Cardiac septum (tissue), 1 donor: ENCODE results near the gene AP3D1. TPM values are rescaled to one million over a fixed set of nuclear protein-coding genes. Genes with fewer than 3 reads are reported as not detected.

Source experiments
- DNase-seq: peaks from one replicate; pipeline ENCODE4 v3.0.0-alpha.2; 2020; ENCODE audit warnings: low spot score
- intact Hi-C: fragments of 100-400 bp; cut with DNase I; formaldehyde crosslinking; loops from one replicate; pipeline ENCODE4 v1.14.0; 2022
- total RNA-seq: library from RNA; stranded (reverse); fragmentation: NEBNext Ultra II Directional; extraction: Animal tissue kit (Norgen Biotek cat#: 25700); gene quantifications from one replicate; pipeline ENCODE4 v1.2.1, GENCODE V29; 2021
- donor health status: DM: no; HTN: no; CAD: no.

The AP3D1 gene
- total RNA-seq, 1 donor from 2014 or later: 89.0 TPM

GRCh38 chr19:2118438-2118837 is 32.9 kb downstream of the AP3D1 start:
- no peak for DNase-seq
- intact Hi-C loops: no loop called here

- intact Hi-C loops: no loop called here
- no peak for DNase-seq
These were observed 34.0 kb downstream of the AP3D1 start for GRCh38 chr19:2117215-2117960.

GRCh38 chr19:2116507-2116906 is 34.9 kb downstream of the AP3D1 start:
- DNase-seq: no peak
- intact Hi-C loops: no loop called here

GRCh38 chr19:2115911-2116426 is 35.4 kb downstream of the AP3D1 start:
- DNase-seq: no peak
- intact Hi-C loops: no loop called here

- intact Hi-C loops: no loop called here
- no peak for DNase-seq
These were observed 36.0 kb downstream of the AP3D1 start for GRCh38 chr19:2115324-2115723.

GRCh38 chr19:2114821-2115220 is 36.5 kb downstream of the AP3D1 start:
- intact Hi-C loops: no loop called here

GRCh38 chr19:2114218-2114617 is 37.1 kb downstream of the AP3D1 start:
- no peak for DNase-seq

More at GRCh38 chr19:2114821-2115220, 36.5 kb downstream of the AP3D1 start:
- DNase-seq: no peak

GRCh38 chr19:2113439-2114211 is 37.7 kb downstream of the AP3D1 start:
- DNase-seq: no peak
- intact Hi-C loops: no loop called here

More at GRCh38 chr19:2114218-2114617, 37.1 kb downstream of the AP3D1 start:
- intact Hi-C loops: no loop called here

GRCh38 chr19:2112516-2113320 is 38.6 kb downstream of the AP3D1 start:
- intact Hi-C loops: no loop called here
- no peak for DNase-seq

- intact Hi-C loops: no loop called here
These were observed 39.5 kb downstream of the AP3D1 start for GRCh38 chr19:2111886-2112285.

GRCh38 chr19:2111425-2111824 is 39.9 kb downstream of the AP3D1 start:
- intact Hi-C loops: no loop called here
- DNase-seq: no peak

More at GRCh38 chr19:2111886-2112285, 39.5 kb downstream of the AP3D1 start:
- no peak for DNase-seq

- DNase-seq: no peak
- intact Hi-C loops: no loop called here
These were observed 40.5 kb downstream of the AP3D1 start for GRCh38 chr19:2110822-2111221.

- DNase-seq: no peak
- intact Hi-C loops: no loop called here
These were observed 42.1 kb downstream of the AP3D1 start for GRCh38 chr19:2109046-2109864.

- intact Hi-C loops: no loop called here
- no peak for DNase-seq
These were observed 42.9 kb downstream of the AP3D1 start for GRCh38 chr19:2108251-2109016.

GRCh38 chr19:2103045-2103707 is 48.2 kb downstream of the AP3D1 start:
- intact Hi-C loops: no loop called here
- DNase-seq: no peak

GRCh38 chr19:2101417-2102335 is 49.7 kb downstream of the AP3D1 start:
- DNase-seq: no peak
- intact Hi-C loops: no loop called here

GRCh38 chr19:2100719-2101061 is 50.7 kb downstream of the AP3D1 start:
- DNase-seq: no peak
- intact Hi-C loops: no loop called here
